Stomach (tissue), 9 donors: ENCODE results near the gene TMEM178B. TPM values are rescaled to one million over a fixed set of nuclear protein-coding genes. Genes with fewer than 3 reads are reported as not detected.

Experiments
- DNase-seq, 2 donors: peaks; one replicate each; pipeline versions ENCODE4 v3.0.0 to v3.0.0-alpha.2; 2013 to 2019
- H3K27ac ChIP-seq, 5 donors: fragments of 200-600 bp in 4 of 5; sonication (generic) in 4 of 5; one replicate each; pipeline ENCODE4 v1.5.1; 2013 to 2019; ENCODE audit warnings: mild to moderate bottlenecking in 1 of 5, moderate library complexity in 1 of 5
- H3K27me3 ChIP-seq, 3 donors: fragments of 200-600 bp; sonication (generic); one replicate each; pipeline ENCODE4 v1.5.1; 2017 to 2019; ENCODE audit warnings: mixed run types in 1 of 3
- H3K36me3 ChIP-seq, 4 donors: fragments of 200-600 bp; sonication (generic); 1 replicate in 3 of 4; 2 replicates in 1 of 4; pipeline ENCODE4 v1.5.1; 2016 to 2019
- H3K4me1 ChIP-seq, 4 donors: fragments of 200-600 bp; sonication (generic); one replicate each; pipeline ENCODE4 v1.5.1; 2016 to 2019
- H3K4me3 ChIP-seq, 4 donors: fragments of 200-600 bp; sonication (generic) in 3 of 4; one replicate each; pipeline ENCODE4 v1.5.1; 2016 to 2019; ENCODE audit warnings: mild to moderate bottlenecking in 1 of 4
- H3K9me3 ChIP-seq, 4 donors: fragments of 200-600 bp; sonication (generic); one replicate each; pipeline ENCODE4 v1.5.1; 2016 to 2019
- CTCF ChIP-seq, 7 experiments: fragments of 450-650 bp in 4 of 7; fragments of 200-600 bp in 3 of 7; sonication (generic) in 3 of 7; IDR thresholded peaks; one replicate each; pipeline ENCODE4 v1.5.1; 2016 to 2019; ENCODE audit warnings: antibody characterized with exemption in 7 of 7, control low read depth in 2 of 7, mild to moderate bottlenecking in 1 of 7
- EP300 ChIP-seq: sonication (generic); formaldehyde crosslinking; IDR thresholded peaks from one replicate; pipeline ENCODE4 v1.6.1; 2017; ENCODE audit warnings: antibody characterized with exemption
- POLR2A ChIP-seq, 4 donors: fragments of 450-650 bp; IDR thresholded peaks; one replicate each; pipeline ENCODE4 v1.6.1; 2016; ENCODE audit warnings: antibody characterized with exemption in 4 of 4, control low read depth in 2 of 4, mild to moderate bottlenecking in 1 of 4, moderate library complexity in 1 of 4
- POLR2AphosphoS5 ChIP-seq, 3 donors: sonication (generic); formaldehyde crosslinking; IDR thresholded peaks; one replicate each; pipeline ENCODE4 v1.6.1; 2016; ENCODE audit warnings: antibody characterized with exemption in 3 of 3
- WGBS, 5 donors: extraction: QIAGEN DNeasy Blood & Tissue Kit in 3 of 5; methylation state at CpG; one replicate each; pipeline versions ENCODE4 v1.1.5 to v1.1.7; 2013 to 2018; 5-methylcytosine and 5-hydroxymethylcytosine counted together
- intact Hi-C: fragments of 100-400 bp; cut with DNase I; formaldehyde crosslinking; loops from one replicate; pipeline ENCODE4 v1.15.1; 2023; ENCODE audit warnings: low total_unique reads
- polyA plus RNA-seq, 3 donors: library from polyadenylated mRNA; stranded (reverse); fragments of 200-250 nt; gene quantifications; one replicate each; pipeline ENCODE4 v1.2.3, GENCODE V29; 2013
- total RNA-seq, 5 donors: library from RNA; depleted of rRNA; stranded (reverse); fragments of >200 nt; gene quantifications; one replicate each; pipeline versions ENCODE4 v1.1.0 to v1.2.3, GENCODE V29; 2014 to 2016
- donor health status: healthy with polysubstance abuse.
- donor health status: Bipolar disorder and iron deficiency.
- donor health status: healthy.

The TMEM178B gene
- total and polyA plus RNA-seq, 8 donors, result under 0.01 to 1.7 (median 0.15) TPM; not detected in 3

DNA sequence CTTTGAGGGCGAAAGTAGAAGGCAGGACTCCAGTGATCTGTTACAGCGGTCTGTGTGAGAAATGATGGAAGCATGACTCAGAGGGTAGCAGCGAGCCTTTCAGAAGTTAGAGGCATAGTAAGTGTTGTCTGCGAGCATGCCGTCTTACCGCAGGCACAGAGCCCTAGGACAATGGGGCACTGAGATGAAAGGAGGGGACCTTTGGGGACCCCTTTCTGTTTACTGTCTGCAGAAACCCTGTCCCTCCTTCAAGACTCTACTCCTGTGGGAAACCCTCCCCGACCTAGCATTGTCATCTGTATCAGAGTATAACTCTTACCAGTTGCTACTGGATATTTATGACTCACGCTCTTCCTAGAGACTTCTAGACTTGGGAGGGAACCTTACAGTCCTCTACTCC, 390.1 kb downstream of the TMEM178B start:
- intact Hi-C loops, result no loop called here
- Histone ChIP-seq H3K9me3 (no peaks in the 10 kb centered on the region), H3K27ac (no peak overlapping the region), H3K4me3 (no peak overlapping the region), H3K27me3 (no peaks in the 10 kb centered on the region), H3K36me3 (no peaks in the 10 kb centered on the region), H3K4me1 (peaks cover 0 to 5% (median 0%) of the 10 kb centered on the region in 4 donors)
- TF ChIP-seq CTCF (IDR thresholded peaks at IDR 0.05), result no peak
- no peak for TF ChIP-seq POLR2A (IDR thresholded peaks at IDR 0.05)
- no peak for DNase-seq
- WGBS, 5 donors, result 85 to 89% (median 86%) methylated on average over 8 of the region's 8 CpGs

- intact Hi-C loops, result no loop called here
- TF ChIP-seq POLR2AphosphoS5 (IDR thresholded peaks at IDR 0.05) (no peak), EP300 (no peak), POLR2A (IDR thresholded peaks at IDR 0.05) (no peak)
- Histone ChIP-seq H3K4me3 (no peak overlapping the region), H3K4me1 (peaks cover 0 to 5% (median 0%) of the 10 kb centered on the region in 4 donors), H3K27ac (no peak overlapping the region), H3K9me3 (no peaks in the 10 kb centered on the region), H3K27me3 (no peaks in the 10 kb centered on the region), H3K36me3 (no peaks in the 10 kb centered on the region)
- WGBS, 5 donors, result 62 to 87% (median 72%) methylated on average over 2 of the region's 2 CpGs
- DNase-seq, result no peak
Measured at GRCh38 chr7:141464551-141464950, 390.7 kb downstream of the TMEM178B start.

- TF ChIP-seq POLR2A (IDR thresholded peaks at IDR 0.05) (no peak), CTCF (IDR thresholded peaks at IDR 0.05) (no peak), EP300 (no peak), POLR2AphosphoS5 (IDR thresholded peaks at IDR 0.05) (no peak)
- H3K4me1 ChIP-seq, result peaks cover 0 to 2% (median 0%) of the 10 kb centered on the region in 4 donors
- no peaks in the 10 kb centered on the region for H3K9me3 ChIP-seq
- H3K27ac ChIP-seq, result no peak overlapping the region
- H3K27me3 ChIP-seq, result no peaks in the 10 kb centered on the region
- no peak overlapping the region for H3K4me3 ChIP-seq
- DNase-seq, result no peak
- intact Hi-C loops, result no loop called here
- H3K36me3 ChIP-seq, result no peaks in the 10 kb centered on the region
- 63 to 79% (median 72%) methylated on average over 4 of the region's 4 CpGs for WGBS, 5 donors
Measured at GRCh38 chr7:141466151-141466904, 392.5 kb downstream of the TMEM178B start.

DNA sequence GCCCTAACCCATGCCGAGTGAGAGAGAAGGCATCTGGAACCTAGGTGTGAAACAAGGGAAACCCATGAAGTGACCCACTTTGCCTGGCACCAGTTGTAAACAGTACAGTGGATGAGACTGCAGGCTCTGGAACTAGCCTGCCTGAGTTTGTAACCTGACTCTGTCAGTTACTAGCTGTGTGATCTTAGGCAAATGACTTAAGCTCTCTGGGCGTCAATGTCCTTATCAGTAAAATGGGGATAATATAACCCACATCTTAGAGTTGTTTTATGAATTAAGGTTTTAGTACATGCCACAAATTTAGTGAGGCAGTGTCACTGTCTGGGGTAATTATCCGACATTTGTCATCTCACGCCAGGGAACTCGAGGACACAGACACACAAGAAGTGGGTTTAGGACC, 394.5 kb downstream of the TMEM178B start:
- H3K9me3 ChIP-seq, result no peaks in the 10 kb centered on the region
- intact Hi-C loops, result no loop called here

More for the DNA sequence above, 394.5 kb downstream of the TMEM178B start:
- Histone ChIP-seq H3K4me1 (no peaks in the 10 kb centered on the region), H3K27me3 (no peaks in the 10 kb centered on the region), H3K36me3 (no peaks in the 10 kb centered on the region), H3K4me3 (no peak overlapping the region), H3K27ac (no peak overlapping the region)
- DNase-seq, result no peak
- 81 to 88% (median 86%) methylated on average over 5 of the region's 5 CpGs for WGBS, 5 donors
- TF ChIP-seq POLR2A (IDR thresholded peaks at IDR 0.05) (no peak), EP300 (no peak), POLR2AphosphoS5 (IDR thresholded peaks at IDR 0.05) (no peak), CTCF (IDR thresholded peaks at IDR 0.05) (no peak)
